ENCODE data around the gene INHBE. TPM values are rescaled to one million over a fixed set of nuclear protein-coding genes. Genes with fewer than 3 reads are reported as not detected.

Gene INHBE
- total RNA-seq, 1 experiment from 2014 or later: 10.1 TPM

GRCh38 chr12:57481671-57482070, 26.6 kb downstream of the INHBE start:
- no peak for DNase-seq
- no peak overlapping the region for H3K9ac ChIP-seq (ENCODE audit: extremely low read depth, insufficient read length, low read length)
- H2BK20ac ChIP-seq (ENCODE audit: low read depth, low read length, poor library complexity, severe bottlenecking): no peak overlapping the region
- H3K56ac ChIP-seq (ENCODE audit: insufficient read length, low read depth, low read length): no peak overlapping the region
- no peak overlapping the region for H2BK12ac ChIP-seq (ENCODE audit: insufficient read length, low read depth, low read length)
- peaks cover 23 to 27% of the 10 kb centered on the region in 2 experiments for H3K4me1 Mint-ChIP-seq
- no peaks in the 10 kb centered on the region for H3K23me2 ChIP-seq (ENCODE audit: insufficient read length, low read depth, low read length, poor library complexity, severe bottlenecking)
- H3K27ac ChIP-seq (ENCODE audit: insufficient read length, low read depth, low read length): no peak overlapping the region
- WGBS (ENCODE audit: extremely low coverage, insufficient read length, low lambda C conversion rate): no CpG with 5 or more reads among the region's 1 CpG
- no peaks in the 10 kb centered on the region for H3K79me1 ChIP-seq (ENCODE audit: insufficient read depth, low read depth, low read length, poor library complexity, severe bottlenecking)
- TF ChIP-seq CTCF (conservative IDR thresholded peaks at IDR 0.05): no peak
- no peak overlapping the region for H2AFZ ChIP-seq (ENCODE audit: low read length)
- H4K91ac ChIP-seq (ENCODE audit: insufficient read length, low read depth, low read length): no peak overlapping the region
- no peak overlapping the region for H3K4me3 Mint-ChIP-seq
- H3K27me3 Mint-ChIP-seq (ENCODE audit: low read depth): peaks cover 34% of the 10 kb centered on the region
- no peaks in the 10 kb centered on the region; a peak in 1 of 7 replicates for H3K36me3 Mint-ChIP-seq (ENCODE audit: insufficient read depth in 1 of 3, low read depth in 3 of 3)
- H4K5ac ChIP-seq (ENCODE audit: insufficient read length, low read depth, low read length): no peak overlapping the region
- no peaks in the 10 kb centered on the region for H3K9me3 Mint-ChIP-seq
- H3K4ac ChIP-seq (ENCODE audit: low read depth, low read length): no peak overlapping the region
- H3K14ac ChIP-seq (ENCODE audit: insufficient read depth, low read length): no peak overlapping the region
- no peak overlapping the region for H3K18ac ChIP-seq (ENCODE audit: insufficient read length, low read depth, low read length)
- peaks cover 6% of the 10 kb centered on the region; the same call in 1 of the 2 replicates for H3K27me3 ChIP-seq (ENCODE audit: insufficient read depth, low read length)
- H3K23ac ChIP-seq (ENCODE audit: insufficient read length, low read depth, low read length): no peak overlapping the region
- no peak overlapping the region for H3T11ph ChIP-seq (ENCODE audit: low read length)
- H4K20me1 ChIP-seq (ENCODE audit: control insufficient read depth, insufficient read depth, insufficient read length): peaks cover 3% of the 10 kb centered on the region
- no peak overlapping the region for H4K8ac ChIP-seq (replicated peaks; ENCODE audit: insufficient read length, low read depth, low read length)
- no peak overlapping the region for H2BK5ac ChIP-seq (ENCODE audit: insufficient read length, low read length)
- H3K4me1 ChIP-seq (ENCODE audit: insufficient read depth, low read length): peaks cover 3% of the 10 kb centered on the region; the same call in 1 of the 2 replicates
- no peaks in the 10 kb centered on the region for H3K79me2 ChIP-seq (ENCODE audit: insufficient read depth, low read length)
- H3K9me3 ChIP-seq (ENCODE audit: control insufficient read depth, low read depth, low read length): no peaks in the 10 kb centered on the region
- H2BK120ac ChIP-seq (ENCODE audit: low read depth, low read length, poor library complexity, severe bottlenecking): no peak overlapping the region
- H3K27ac Mint-ChIP-seq: peak overlapping the region in 2 of 3 experiments; percentile 15 to 17; a peak in 1 of 7 replicates
- no peak overlapping the region for H2BK15ac ChIP-seq (ENCODE audit: low read depth, low read length)
- no peak overlapping the region for H2AK5ac ChIP-seq (ENCODE audit: insufficient read length, low read length)
- no peak overlapping the region for H3K4me2 ChIP-seq (ENCODE audit: insufficient read depth, insufficient read length, low read length)

All from H9 (cell line).